Ishikawa (cell line): ENCODE results near the gene YBX2.

Source experiments
- CEBPB ChIP-seq: IDR thresholded peaks from 2 replicates; pipeline ENCODE4 v1.6.1; 2012
- CREB1 ChIP-seq: IDR thresholded peaks from 2 replicates; pipeline ENCODE4 v1.6.1; 2012; ENCODE audit warnings: low read depth
- EGR1 ChIP-seq: IDR thresholded peaks from 2 replicates; pipeline ENCODE4 v1.6.1; 2012
- EP300 ChIP-seq: IDR thresholded peaks from 2 replicates; pipeline ENCODE4 v1.6.1; 2012; ENCODE audit warnings: borderline replicate concordance
- FOXM1 ChIP-seq: IDR thresholded peaks from 2 replicates; pipeline ENCODE4 v1.6.1; 2012; ENCODE audit warnings: low read depth, borderline replicate concordance
- NFIC ChIP-seq: IDR thresholded peaks from 2 replicates; pipeline ENCODE4 v1.6.1; 2012
- RAD21 ChIP-seq: IDR thresholded peaks from 2 replicates; pipeline ENCODE4 v1.6.1; 2012; ENCODE audit warnings: low read depth
- TAF1 ChIP-seq: IDR thresholded peaks from 2 replicates; pipeline ENCODE4 v1.6.1; 2012; ENCODE audit warnings: low read depth, mild to moderate bottlenecking
- TCF12 ChIP-seq: IDR thresholded peaks from 2 replicates; pipeline ENCODE4 v1.6.1; 2012; ENCODE audit warnings: low read depth
- TEAD4 ChIP-seq: IDR thresholded peaks from 2 replicates; pipeline ENCODE4 v1.6.1; 2012
- YY1 ChIP-seq: IDR thresholded peaks from 2 replicates; pipeline ENCODE4 v1.6.1; 2012; ENCODE audit warnings: low read depth
- ZBTB7A ChIP-seq: IDR thresholded peaks from 2 replicates; pipeline ENCODE4 v1.6.1; 2012; ENCODE audit warnings: low read depth
- TF ChIP-seq, protein P1 (sequence below): IDR thresholded peaks from 2 replicates; pipeline ENCODE4 v1.6.1; 2012
- TF ChIP-seq, protein P2 (sequence below): IDR thresholded peaks from 2 replicates; pipeline ENCODE4 v1.6.1; 2012
- TF ChIP-seq, protein P3 (sequence below): IDR thresholded peaks from 2 replicates; pipeline ENCODE4 v1.6.1; 2012; ENCODE audit warnings: low read depth, mild to moderate bottlenecking

Gene YBX2

DNA sequence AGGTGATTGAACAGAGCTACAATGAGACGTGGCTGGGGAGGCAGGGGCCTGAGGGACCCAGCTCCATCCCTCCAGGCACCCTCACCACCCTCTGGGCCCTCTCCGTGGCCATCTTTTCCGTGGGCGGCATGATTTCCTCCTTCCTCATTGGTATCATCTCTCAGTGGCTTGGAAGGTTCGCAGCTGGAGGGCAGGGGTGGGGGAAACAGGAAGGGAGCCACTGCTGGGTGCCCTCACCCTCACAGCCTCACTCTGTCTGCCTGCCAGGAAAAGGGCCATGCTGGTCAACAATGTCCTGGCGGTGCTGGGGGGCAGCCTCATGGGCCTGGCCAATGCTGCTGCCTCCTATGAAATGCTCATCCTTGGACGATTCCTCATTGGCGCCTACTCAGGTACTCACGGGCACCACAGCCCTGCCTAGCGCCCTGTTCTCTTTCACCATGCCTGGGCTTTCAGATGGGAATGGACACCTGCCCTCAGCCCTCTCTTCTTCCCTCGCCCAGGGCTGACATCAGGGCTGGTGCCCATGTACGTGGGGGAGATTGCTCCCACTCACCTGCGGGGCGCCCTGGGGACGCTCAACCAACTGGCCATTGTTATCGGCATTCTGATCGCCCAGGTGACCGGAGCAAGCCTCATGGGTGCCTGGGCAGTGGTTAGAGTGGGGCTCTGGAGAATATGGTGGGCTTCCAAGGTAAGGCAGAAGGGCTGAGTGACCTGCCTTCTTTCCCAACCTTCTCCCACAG, 10.8 kb downstream of the YBX2 start:
- TF ChIP-seq, protein P1, sequence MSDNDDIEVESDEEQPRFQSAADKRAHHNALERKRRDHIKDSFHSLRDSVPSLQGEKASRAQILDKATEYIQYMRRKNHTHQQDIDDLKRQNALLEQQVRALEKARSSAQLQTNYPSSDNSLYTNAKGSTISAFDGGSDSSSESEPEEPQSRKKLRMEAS: no peak
- no peak for TF ChIP-seq YY1
- no peak for TF ChIP-seq ZBTB7A
- no peak for TF ChIP-seq TEAD4
- TF ChIP-seq EGR1: no peak
- TF ChIP-seq TAF1: no peak
- TF ChIP-seq, protein P2, sequence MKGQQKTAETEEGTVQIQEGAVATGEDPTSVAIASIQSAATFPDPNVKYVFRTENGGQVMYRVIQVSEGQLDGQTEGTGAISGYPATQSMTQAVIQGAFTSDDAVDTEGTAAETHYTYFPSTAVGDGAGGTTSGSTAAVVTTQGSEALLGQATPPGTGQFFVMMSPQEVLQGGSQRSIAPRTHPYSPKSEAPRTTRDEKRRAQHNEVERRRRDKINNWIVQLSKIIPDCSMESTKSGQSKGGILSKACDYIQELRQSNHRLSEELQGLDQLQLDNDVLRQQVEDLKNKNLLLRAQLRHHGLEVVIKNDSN: no peak

DNA sequence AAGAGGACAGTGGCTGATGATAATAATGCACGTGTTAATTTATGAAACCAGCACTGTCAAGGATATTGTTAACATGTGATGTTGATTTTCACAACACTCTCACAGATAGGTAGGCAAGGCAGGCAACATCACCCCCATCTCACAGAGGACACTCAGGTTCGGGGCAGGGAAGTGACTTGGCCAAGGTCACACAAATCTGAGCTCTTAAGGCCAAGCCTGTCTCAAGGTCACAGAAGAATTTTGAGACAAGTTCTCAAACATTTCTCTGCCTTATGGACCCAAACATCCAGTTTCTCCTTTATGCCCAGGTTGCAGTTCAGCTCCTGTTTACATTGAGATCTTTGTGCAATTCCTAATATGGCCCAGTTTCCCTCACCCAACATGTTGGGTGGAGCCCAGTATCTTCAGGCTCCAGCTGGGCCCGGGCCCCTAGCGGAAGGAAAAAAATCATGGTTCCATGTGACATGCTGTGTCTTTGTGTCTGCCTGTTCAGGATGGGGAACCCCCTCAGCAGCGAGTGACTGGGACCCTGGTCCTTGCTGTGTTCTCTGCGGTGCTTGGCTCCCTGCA, 11.6 kb downstream of the YBX2 start:
- no peak for TF ChIP-seq EGR1
- no peak for TF ChIP-seq YY1
- TF ChIP-seq CREB1: no peak
- TF ChIP-seq EP300: no peak
- no peak for TF ChIP-seq NFIC
- TF ChIP-seq TAF1: no peak
- TF ChIP-seq TCF12: no peak
- TF ChIP-seq CEBPB: no peak
- TF ChIP-seq, protein P3, sequence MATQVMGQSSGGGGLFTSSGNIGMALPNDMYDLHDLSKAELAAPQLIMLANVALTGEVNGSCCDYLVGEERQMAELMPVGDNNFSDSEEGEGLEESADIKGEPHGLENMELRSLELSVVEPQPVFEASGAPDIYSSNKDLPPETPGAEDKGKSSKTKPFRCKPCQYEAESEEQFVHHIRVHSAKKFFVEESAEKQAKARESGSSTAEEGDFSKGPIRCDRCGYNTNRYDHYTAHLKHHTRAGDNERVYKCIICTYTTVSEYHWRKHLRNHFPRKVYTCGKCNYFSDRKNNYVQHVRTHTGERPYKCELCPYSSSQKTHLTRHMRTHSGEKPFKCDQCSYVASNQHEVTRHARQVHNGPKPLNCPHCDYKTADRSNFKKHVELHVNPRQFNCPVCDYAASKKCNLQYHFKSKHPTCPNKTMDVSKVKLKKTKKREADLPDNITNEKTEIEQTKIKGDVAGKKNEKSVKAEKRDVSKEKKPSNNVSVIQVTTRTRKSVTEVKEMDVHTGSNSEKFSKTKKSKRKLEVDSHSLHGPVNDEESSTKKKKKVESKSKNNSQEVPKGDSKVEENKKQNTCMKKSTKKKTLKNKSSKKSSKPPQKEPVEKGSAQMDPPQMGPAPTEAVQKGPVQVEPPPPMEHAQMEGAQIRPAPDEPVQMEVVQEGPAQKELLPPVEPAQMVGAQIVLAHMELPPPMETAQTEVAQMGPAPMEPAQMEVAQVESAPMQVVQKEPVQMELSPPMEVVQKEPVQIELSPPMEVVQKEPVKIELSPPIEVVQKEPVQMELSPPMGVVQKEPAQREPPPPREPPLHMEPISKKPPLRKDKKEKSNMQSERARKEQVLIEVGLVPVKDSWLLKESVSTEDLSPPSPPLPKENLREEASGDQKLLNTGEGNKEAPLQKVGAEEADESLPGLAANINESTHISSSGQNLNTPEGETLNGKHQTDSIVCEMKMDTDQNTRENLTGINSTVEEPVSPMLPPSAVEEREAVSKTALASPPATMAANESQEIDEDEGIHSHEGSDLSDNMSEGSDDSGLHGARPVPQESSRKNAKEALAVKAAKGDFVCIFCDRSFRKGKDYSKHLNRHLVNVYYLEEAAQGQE: no peak
- TF ChIP-seq ZBTB7A: no peak
- TF ChIP-seq, protein P1: no peak
- TF ChIP-seq FOXM1: no peak
- no peak for TF ChIP-seq RAD21
- TF ChIP-seq, protein P2: no peak

DNA sequence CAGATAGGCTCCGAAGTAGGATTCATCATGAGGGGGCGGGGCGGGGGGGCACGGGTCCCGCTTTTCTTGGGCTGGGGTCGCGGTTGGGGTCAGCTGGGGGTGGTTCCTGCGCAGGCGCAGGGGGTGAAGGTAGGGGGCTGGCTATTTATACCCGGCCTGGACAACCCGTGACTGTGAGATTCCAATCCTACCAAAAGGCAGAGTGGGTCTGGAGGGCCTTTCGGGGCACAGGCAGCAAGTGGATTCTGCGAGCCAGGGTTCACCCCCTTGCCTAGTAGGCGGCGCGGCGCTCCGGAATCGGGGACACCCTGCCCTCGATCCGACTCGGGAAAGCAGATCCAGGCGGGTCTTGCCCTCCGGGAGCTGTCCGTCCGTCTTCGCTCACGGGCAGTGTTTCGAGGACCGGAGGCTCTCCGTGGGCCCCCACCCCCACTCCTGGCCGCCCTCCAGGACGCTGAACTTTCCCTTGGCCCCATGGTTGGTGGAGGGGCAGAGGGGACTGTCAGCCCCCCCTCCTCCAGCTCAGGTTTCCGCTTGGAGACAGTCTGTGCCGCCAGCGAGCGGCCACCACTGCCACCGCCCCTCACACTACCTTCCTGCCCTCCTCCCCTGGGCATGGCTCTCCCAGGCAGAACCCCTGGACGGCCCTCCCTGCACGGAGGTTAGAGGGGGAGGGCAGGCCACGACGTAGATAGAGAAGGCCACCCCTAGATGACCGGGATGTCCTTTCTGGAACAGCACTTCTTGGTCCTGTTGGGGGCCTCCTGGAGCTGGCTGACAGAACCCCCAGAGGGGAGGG, 12.3 kb downstream of the YBX2 start:
- 0 out of 2 replicates have a peak, but pooled peaks have one; percentile 3 for TF ChIP-seq ZBTB7A
- TF ChIP-seq YY1: no peak

DNA sequence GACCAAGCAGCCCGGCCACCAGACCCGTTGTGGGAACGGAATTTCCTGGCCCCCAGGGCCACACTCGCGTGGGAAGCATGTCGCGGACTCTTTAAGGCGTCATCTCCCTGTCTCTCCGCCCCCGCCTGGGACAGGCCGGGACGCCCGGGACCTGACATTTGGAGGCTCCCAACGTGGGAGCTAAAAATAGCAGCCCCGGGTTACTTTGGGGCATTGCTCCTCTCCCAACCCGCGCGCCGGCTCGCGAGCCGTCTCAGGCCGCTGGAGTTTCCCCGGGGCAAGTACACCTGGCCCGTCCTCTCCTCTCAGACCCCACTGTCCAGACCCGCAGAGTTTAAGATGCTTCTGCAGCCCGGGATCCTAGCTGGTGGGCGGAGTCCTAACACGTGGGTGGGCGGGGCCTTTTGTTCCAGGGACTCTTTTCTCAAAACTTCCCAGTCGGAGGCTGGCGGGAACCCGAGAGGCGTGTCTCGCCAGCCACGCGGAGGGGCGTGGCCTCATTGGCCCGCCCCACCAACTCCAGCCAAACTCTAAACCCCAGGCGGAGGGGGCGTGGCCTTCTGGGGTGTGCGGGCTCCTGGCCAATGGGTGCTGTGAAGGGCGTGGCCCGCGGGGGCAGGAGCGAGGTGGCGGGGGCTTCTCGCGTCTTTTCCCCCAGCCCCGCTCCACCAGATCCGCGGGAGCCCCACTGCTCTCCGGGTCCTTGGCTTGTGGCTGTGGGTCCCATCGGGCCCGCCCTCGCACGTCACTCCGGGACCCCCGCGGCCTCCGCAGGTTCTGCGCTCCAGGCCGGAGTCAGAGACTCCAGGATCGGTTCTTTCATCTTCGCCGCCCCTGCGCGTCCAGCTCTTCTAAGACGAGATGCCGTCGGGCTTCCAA, 13.1 kb downstream of the YBX2 start, which contains the start of gene SLC2A4:
Gene SLC2A4 (plus strand): TSS at position 645 of the 879 bp plus-strand sequence. CDS start 217 bp downstream, at position 862.
- TF ChIP-seq EGR1: peak; percentile 19; the same call in 1 of the 2 replicates
- TF ChIP-seq TCF12: no peak
- no peak for TF ChIP-seq CEBPB
- TF ChIP-seq, protein P2: peak; percentile 45
- TF ChIP-seq, protein P1: peak; percentile 91
- 0 out of 2 replicates have a peak, but pooled peaks have one; percentile 7 for TF ChIP-seq NFIC
- peak; percentile 79 for TF ChIP-seq ZBTB7A
- no peak for TF ChIP-seq EP300

DNA sequence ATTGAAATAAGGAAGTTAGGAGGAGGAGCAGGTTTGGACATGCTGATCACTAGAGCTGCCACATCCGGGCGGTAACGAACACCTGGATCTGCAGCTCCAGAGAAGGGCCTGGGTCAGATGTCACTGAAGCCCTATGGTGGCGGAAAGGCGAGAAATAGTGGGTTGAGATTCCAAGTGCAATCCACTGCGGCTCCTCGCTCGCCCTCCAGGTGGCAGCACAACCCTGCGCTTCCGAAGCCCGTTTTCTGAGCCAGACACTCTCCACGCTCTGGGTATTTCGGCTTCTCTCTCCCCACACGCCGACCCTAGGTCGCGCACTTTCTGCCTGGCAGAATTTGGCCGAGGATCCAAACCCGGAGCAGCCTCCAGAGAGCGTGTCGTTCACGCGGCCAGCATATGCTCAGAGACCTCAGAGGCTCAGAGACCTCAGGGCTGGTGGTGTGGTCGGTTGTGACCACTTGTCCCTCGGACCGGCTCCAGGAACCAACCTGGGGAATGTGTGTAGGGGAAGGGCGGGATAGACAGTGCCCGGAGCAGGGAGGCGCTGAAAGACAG, 13.8 kb downstream of the YBX2 start:
- TF ChIP-seq, protein P1: peak; percentile 52
- TF ChIP-seq TEAD4 (peak; percentile 22; the same call in 1 of the 2 replicates), RAD21 (peak; percentile 98), TAF1 (no peak), YY1 (0 out of 2 replicates have a peak, but pooled peaks have one; percentile 32), EP300 (no peak), ZBTB7A (0 out of 2 replicates have a peak, but pooled peaks have one; percentile 39), CREB1 (no peak)

DNA sequence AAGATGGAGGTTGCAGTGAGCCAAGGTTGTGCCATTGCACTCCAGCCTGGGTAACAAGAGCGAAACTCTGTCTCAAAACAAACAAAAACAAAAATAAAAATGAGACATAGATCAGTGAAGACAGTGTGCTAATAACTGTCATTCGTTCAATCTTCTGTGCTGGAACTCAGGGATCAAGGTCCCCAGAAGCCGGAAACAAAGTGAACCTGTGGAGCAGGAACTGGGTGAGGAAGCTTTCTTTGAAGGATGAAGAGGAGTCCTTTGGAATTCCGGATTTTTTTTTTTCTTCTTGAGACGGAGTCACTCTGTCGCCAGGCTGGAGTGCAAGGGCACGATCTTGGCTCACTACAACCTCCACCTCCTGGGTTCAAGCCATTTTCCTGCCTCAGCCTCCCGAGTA, 15.0 kb downstream of the YBX2 start:
- TF ChIP-seq EGR1 (no peak), YY1 (no peak), ZBTB7A (no peak), TEAD4 (no peak), TCF12 (no peak), EP300 (no peak), TAF1 (no peak), RAD21 (no peak), CREB1 (no peak), NFIC (no peak), FOXM1 (no peak), CEBPB (no peak)
- TF ChIP-seq, protein P2: no peak
- TF ChIP-seq, protein P1: no peak
- TF ChIP-seq, protein P3: no peak
